Lower leg skin (tissue), 4 donors: ENCODE measurements around the gene NINJ2. TPM values are rescaled to one million over a fixed set of nuclear protein-coding genes. Genes with fewer than 3 reads are reported as not detected.

Experiments
- DNase-seq, 2 donors: peaks; one replicate each; pipeline ENCODE4 v3.0.0-alpha.2; 2019; ENCODE audit warnings: low spot score in 2 of 2
- H3K4me3 ChIP-seq: fragments of 200-600 bp; sonication (generic); 2 replicates; pipeline ENCODE4 v1.5.1; 2017; ENCODE audit warnings: mild to moderate bottlenecking, low read depth; ENCODE audit not compliant: poor library complexity, severe bottlenecking
- CTCF ChIP-seq, 3 donors: fragments of 450-650 bp; IDR thresholded peaks; one replicate each; pipeline ENCODE4 v1.5.1; 2016; ENCODE audit warnings: antibody characterized with exemption in 3 of 3, mild to moderate bottlenecking in 3 of 3, moderate library complexity in 2 of 3
- POLR2A ChIP-seq, 2 donors: fragments of 450-650 bp; IDR thresholded peaks; one replicate each; pipeline ENCODE4 v1.6.1; 2016 to 2017; ENCODE audit warnings: antibody characterized with exemption in 2 of 2, mild to moderate bottlenecking in 1 of 2, moderate library complexity in 1 of 2
- WGBS, 2 donors: methylation state at CpG; one replicate each; pipeline ENCODE4 v1.1.5; 2018; 5-methylcytosine and 5-hydroxymethylcytosine counted together
- intact Hi-C: fragments of 100-400 bp; cut with DNase I; formaldehyde crosslinking; loops from one replicate; pipeline ENCODE4 v1.15.0; 2023; ENCODE audit warnings: low total_unique reads
- total RNA-seq, 4 donors: library from RNA; depleted of rRNA; stranded (reverse); fragments of >200 nt; gene quantifications; one replicate each; pipeline ENCODE4 v1.1.0, GENCODE V29; 2016

The NINJ2 gene
- total RNA-seq, 4 donors from 2014 or later: 4.5 to 30.8 (median 11.5) TPM

GRCh38 chr12:569091-569676, 94.1 kb downstream of the NINJ2 start:
- no peak for DNase-seq
- intact Hi-C loops: loop anchor here (10.0 kb wide), 2 partner anchors 386 to 1016 kb away; no protein-coding TSS in a partner anchor
- 74 to 77% methylated on average over 6 of the region's 6 CpGs for WGBS, 2 donors
- H3K4me3 ChIP-seq: no peak overlapping the region
- TF ChIP-seq POLR2A (IDR thresholded peaks at IDR 0.05): no peak
- no peak for TF ChIP-seq CTCF (IDR thresholded peaks at IDR 0.05)

- 86 to 90% methylated on average over 6 of the region's 6 CpGs for WGBS, 2 donors
- TF ChIP-seq CTCF (IDR thresholded peaks at IDR 0.05) (no peak), POLR2A (IDR thresholded peaks at IDR 0.05) (no peak)
- no peak for DNase-seq
- intact Hi-C loops: loop anchor here (10.0 kb wide), 2 partner anchors 386 to 1016 kb away; no protein-coding TSS in a partner anchor
- H3K4me3 ChIP-seq: no peak overlapping the region
Measured at GRCh38 chr12:568486-568885, 94.8 kb downstream of the NINJ2 start.

GRCh38 chr12:565589-566105, 97.6 kb downstream of the NINJ2 start:
- no peak for DNase-seq
- 94 to 97% methylated on average over 21 of the region's 21 CpGs for WGBS, 2 donors
- TF ChIP-seq POLR2A (IDR thresholded peaks at IDR 0.05) (no peak), CTCF (IDR thresholded peaks at IDR 0.05) (no peak)
- intact Hi-C loops: loop anchor here (10.0 kb wide), 2 partner anchors 389 to 1019 kb away; no protein-coding TSS in a partner anchor
- H3K4me3 ChIP-seq: no peak overlapping the region

- 95 to 96% methylated on average over 8 of the region's 8 CpGs for WGBS, 2 donors
- no peak for DNase-seq
- intact Hi-C loops: loop anchor here (10.0 kb wide), 2 partner anchors 390 to 1020 kb away; no protein-coding TSS in a partner anchor
- H3K4me3 ChIP-seq: no peak overlapping the region
- no peak for TF ChIP-seq CTCF (IDR thresholded peaks at IDR 0.05)
Measured at GRCh38 chr12:565161-565560, 98.1 kb downstream of the NINJ2 start.

- intact Hi-C loops: loop anchor here (10.0 kb wide), 2 partner anchors 391 to 1021 kb away; no protein-coding TSS in a partner anchor
- H3K4me3 ChIP-seq: no peak overlapping the region
- WGBS, 2 donors: 56 to 58% methylated on average over 7 of the region's 7 CpGs
- TF ChIP-seq CTCF (IDR thresholded peaks at IDR 0.05): no peak
- TF ChIP-seq POLR2A (IDR thresholded peaks at IDR 0.05): no peak
- DNase-seq: no peak
Measured at GRCh38 chr12:563787-564298, 99.4 kb downstream of the NINJ2 start.
